Measurements from ENCODE around the gene ZNF407. TPM values are rescaled to one million over a fixed set of nuclear protein-coding genes. Genes with fewer than 3 reads are reported as not detected.

ZNF407 gene
- total RNA-seq, 1 donor from 2014 or later: 9.0 TPM

DNA sequence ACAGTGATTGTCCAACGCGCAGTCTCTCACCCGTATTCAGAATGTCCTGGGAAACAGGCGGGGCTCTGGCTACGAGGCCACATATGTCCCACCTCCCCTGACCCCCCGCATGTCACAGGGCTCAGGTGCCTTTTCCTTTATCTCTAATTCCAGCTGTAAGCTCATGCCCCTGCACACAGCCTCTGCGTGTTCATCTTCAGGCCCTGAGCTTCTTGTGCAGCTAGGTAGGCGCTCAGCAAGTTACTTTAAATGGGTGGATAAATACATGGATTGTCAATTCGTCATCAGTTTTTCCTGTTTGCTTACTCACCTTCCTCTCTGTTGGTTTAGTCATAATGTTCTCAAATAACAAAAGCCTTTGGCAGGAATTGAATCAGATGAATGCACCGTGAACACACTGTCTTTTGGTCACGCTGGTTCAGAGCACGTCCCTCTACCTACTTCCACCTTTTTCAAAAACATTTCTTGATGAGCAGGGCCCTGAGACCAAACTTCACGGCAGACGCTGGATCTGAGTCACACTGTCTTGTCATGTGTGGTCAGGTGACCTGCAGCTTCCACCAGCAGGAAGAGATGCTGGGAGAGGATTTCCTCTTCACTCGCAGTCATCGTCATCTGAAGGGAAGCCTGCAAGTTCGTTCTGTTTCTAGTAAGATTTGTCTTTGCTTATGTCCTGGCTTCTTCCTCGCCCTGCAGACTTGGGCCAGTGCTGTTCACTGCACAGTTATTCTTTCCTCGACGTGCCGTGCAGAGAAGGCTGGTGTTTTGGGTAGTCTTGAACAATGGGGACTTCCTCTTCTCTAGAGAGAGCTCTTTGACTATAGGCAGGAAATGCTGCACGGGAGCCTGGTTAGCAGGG, 473.2 kb downstream of the ZNF407 start:
- Histone ChIP-seq H3K9ac (no peak overlapping the region), H3K4me2 (no peak overlapping the region), H3K27me3 (no peaks in the 10 kb centered on the region), H3F3A (ENCODE audit: low read depth) (no peaks in the 10 kb centered on the region), H3K79me2 (ENCODE audit: low read depth) (no peaks in the 10 kb centered on the region), H2AFZ (replicated peaks) (no peak overlapping the region), H3K4me3 (no peak overlapping the region), H3K36me3 (no peaks in the 10 kb centered on the region), H4K20me1 (ENCODE audit: low read depth) (no peaks in the 10 kb centered on the region), H3K9me3 (ENCODE audit: low read depth) (no peaks in the 10 kb centered on the region), H3K27ac (no peak overlapping the region), H3K4me1 (no peaks in the 10 kb centered on the region)
- Mint-ChIP-seq H3K36me3 (no peaks in the 10 kb centered on the region), H3K27me3 (ENCODE audit: insufficient read depth, low read depth) (peaks cover 6% of the 10 kb centered on the region), H3K4me3 (no peak overlapping the region), H3K27ac (peak overlapping the region; percentile 86), H3K9me3 (no peaks in the 10 kb centered on the region), H3K4me1 (peaks cover 10% of the 10 kb centered on the region)
- TF ChIP-seq, protein P1, sequence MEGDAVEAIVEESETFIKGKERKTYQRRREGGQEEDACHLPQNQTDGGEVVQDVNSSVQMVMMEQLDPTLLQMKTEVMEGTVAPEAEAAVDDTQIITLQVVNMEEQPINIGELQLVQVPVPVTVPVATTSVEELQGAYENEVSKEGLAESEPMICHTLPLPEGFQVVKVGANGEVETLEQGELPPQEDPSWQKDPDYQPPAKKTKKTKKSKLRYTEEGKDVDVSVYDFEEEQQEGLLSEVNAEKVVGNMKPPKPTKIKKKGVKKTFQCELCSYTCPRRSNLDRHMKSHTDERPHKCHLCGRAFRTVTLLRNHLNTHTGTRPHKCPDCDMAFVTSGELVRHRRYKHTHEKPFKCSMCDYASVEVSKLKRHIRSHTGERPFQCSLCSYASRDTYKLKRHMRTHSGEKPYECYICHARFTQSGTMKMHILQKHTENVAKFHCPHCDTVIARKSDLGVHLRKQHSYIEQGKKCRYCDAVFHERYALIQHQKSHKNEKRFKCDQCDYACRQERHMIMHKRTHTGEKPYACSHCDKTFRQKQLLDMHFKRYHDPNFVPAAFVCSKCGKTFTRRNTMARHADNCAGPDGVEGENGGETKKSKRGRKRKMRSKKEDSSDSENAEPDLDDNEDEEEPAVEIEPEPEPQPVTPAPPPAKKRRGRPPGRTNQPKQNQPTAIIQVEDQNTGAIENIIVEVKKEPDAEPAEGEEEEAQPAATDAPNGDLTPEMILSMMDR (IDR thresholded peaks at IDR 0.05): no peak
- no peak for TF ChIP-seq EZH2 (IDR thresholded peaks at IDR 0.05)
- no peak for TF ChIP-seq EZH2phosphoT487 (IDR thresholded peaks at IDR 0.05)
- DNase-seq (ENCODE audit: low spot score): no peak

DNA sequence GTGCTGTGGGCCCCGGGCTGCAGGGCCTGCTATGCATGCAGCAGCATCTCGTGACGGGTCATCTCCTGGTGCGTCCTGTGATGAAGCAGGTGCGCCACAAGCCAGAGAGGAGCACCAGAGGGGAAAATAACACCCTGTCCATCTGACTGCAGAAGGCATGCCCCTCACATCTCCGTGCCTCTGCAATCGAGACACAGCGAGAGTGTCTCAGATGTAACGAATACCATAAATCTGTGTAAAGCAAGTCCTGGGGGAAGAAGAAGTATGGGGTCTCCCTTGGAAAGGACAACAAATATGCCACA, 473.8 kb downstream of the ZNF407 start:
- DNase-seq (ENCODE audit: low spot score): no peak
- Histone ChIP-seq H3F3A (ENCODE audit: low read depth) (no peaks in the 10 kb centered on the region), H3K79me2 (ENCODE audit: low read depth) (no peaks in the 10 kb centered on the region), H3K27me3 (no peaks in the 10 kb centered on the region), H4K20me1 (ENCODE audit: low read depth) (no peaks in the 10 kb centered on the region), H3K9me3 (ENCODE audit: low read depth) (no peaks in the 10 kb centered on the region), H3K4me3 (no peak overlapping the region), H2AFZ (replicated peaks) (no peak overlapping the region), H3K36me3 (no peaks in the 10 kb centered on the region), H3K4me2 (no peak overlapping the region), H3K27ac (no peak overlapping the region), H3K9ac (no peak overlapping the region), H3K4me1 (no peaks in the 10 kb centered on the region)
- Mint-ChIP-seq H3K4me1 (peaks cover 10% of the 10 kb centered on the region), H3K27ac (peak overlapping the region; percentile 86), H3K9me3 (peaks cover 5% of the 10 kb centered on the region), H3K4me3 (no peak overlapping the region), H3K36me3 (no peaks in the 10 kb centered on the region), H3K27me3 (ENCODE audit: insufficient read depth, low read depth) (peaks cover 6% of the 10 kb centered on the region)
- TF ChIP-seq EZH2 (IDR thresholded peaks at IDR 0.05) (no peak), EZH2phosphoT487 (IDR thresholded peaks at IDR 0.05) (no peak)
- TF ChIP-seq, protein P1 (IDR thresholded peaks at IDR 0.05): no peak

- Histone ChIP-seq H3K27ac (no peak overlapping the region), H4K20me1 (ENCODE audit: low read depth) (no peaks in the 10 kb centered on the region), H3F3A (ENCODE audit: low read depth) (no peaks in the 10 kb centered on the region), H3K9ac (no peak overlapping the region), H2AFZ (replicated peaks) (no peak overlapping the region), H3K4me1 (no peaks in the 10 kb centered on the region), H3K9me3 (ENCODE audit: low read depth) (no peaks in the 10 kb centered on the region), H3K36me3 (no peaks in the 10 kb centered on the region), H3K27me3 (no peaks in the 10 kb centered on the region), H3K4me2 (no peak overlapping the region), H3K4me3 (no peak overlapping the region), H3K79me2 (ENCODE audit: low read depth) (no peaks in the 10 kb centered on the region)
- Mint-ChIP-seq H3K36me3 (no peaks in the 10 kb centered on the region), H3K4me3 (no peak overlapping the region), H3K27ac (no peak overlapping the region), H3K4me1 (peaks cover 10% of the 10 kb centered on the region), H3K27me3 (ENCODE audit: insufficient read depth, low read depth) (peaks cover 6% of the 10 kb centered on the region), H3K9me3 (peaks cover 7% of the 10 kb centered on the region)
- no peak for DNase-seq (ENCODE audit: low spot score)
- TF ChIP-seq, protein P1 (IDR thresholded peaks at IDR 0.05): no peak
- TF ChIP-seq EZH2phosphoT487 (IDR thresholded peaks at IDR 0.05): no peak
- no peak for TF ChIP-seq EZH2 (IDR thresholded peaks at IDR 0.05)
These were observed 474.4 kb downstream of the ZNF407 start for GRCh38 chr18:75071866-75072671.

Measured in neural progenitor cell (in vitro differentiated cells).